ENCODE data around the gene CTIF. TPM values are rescaled to one million over a fixed set of nuclear protein-coding genes. Genes with fewer than 3 reads are reported as not detected.

The CTIF gene
- total and polyA plus RNA-seq, 4 donors, result 12.2 to 45.7 (median 32.6) TPM

GRCh38 chr18:48803518-48803917 is 264.7 kb downstream of the CTIF start:
- ATAC-seq (ENCODE audit: insufficient read depth, low FRiP score) (no peak), DNase-seq (peak in 1 of 3 donors; percentile 4)
- Histone ChIP-seq H3K36me3 (ENCODE audit: control insufficient read depth in 4 of 4, insufficient read depth in 4 of 4, low read length in 4 of 4) (peaks cover 0 to 19% (median 1%) of the 10 kb centered on the region in 4 donors), H3K9me3 (ENCODE audit: control insufficient read depth in 4 of 4, insufficient read depth in 3 of 4, low read length in 3 of 4) (no peaks in the 10 kb centered on the region), H3K27me3 (ENCODE audit: control insufficient read depth in 3 of 3, insufficient read depth in 3 of 3, low read length in 2 of 3) (no peaks in the 10 kb centered on the region), H3K9ac (ENCODE audit: insufficient read depth in 1 of 2, low read length in 2 of 2) (no peak overlapping the region), H3K4me1 (ENCODE audit: control insufficient read depth in 5 of 5, insufficient read depth in 5 of 5, low read length in 5 of 5) (peaks cover 0 to 16% (median 3%) of the 10 kb centered on the region in 5 donors), H3K27ac (ENCODE audit: low read depth in 1 of 2, low read length in 1 of 2) (no peak overlapping the region), H3K4me3 (no peak overlapping the region)
- no peak for TF ChIP-seq CTCF (IDR thresholded peaks at IDR 0.05; ENCODE audit: control extremely low read depth, extremely low read depth)
- 94 to 97% methylated on average over 3 of the region's 3 CpGs for WGBS, 2 donors

- no peak overlapping the region for H3K4me3 ChIP-seq
- DNase-seq (peak in 1 of 3 donors; percentile 10), ATAC-seq (ENCODE audit: insufficient read depth, low FRiP score) (no peak)
- peaks cover 0 to 16% (median 3%) of the 10 kb centered on the region in 5 donors for H3K4me1 ChIP-seq (ENCODE audit: control insufficient read depth in 5 of 5, insufficient read depth in 5 of 5, low read length in 5 of 5)
- TF ChIP-seq CTCF (IDR thresholded peaks at IDR 0.05; ENCODE audit: control extremely low read depth, extremely low read depth), result no peak
- H3K27ac ChIP-seq (ENCODE audit: low read depth in 1 of 2, low read length in 1 of 2), result no peak overlapping the region
- H3K9ac ChIP-seq (ENCODE audit: insufficient read depth in 1 of 2, low read length in 2 of 2), result no peak overlapping the region
- 94 to 97% methylated on average over 11 of the region's 11 CpGs for WGBS, 2 donors
- H3K9me3 ChIP-seq (ENCODE audit: control insufficient read depth in 4 of 4, insufficient read depth in 3 of 4, low read length in 3 of 4), result no peaks in the 10 kb centered on the region
- peaks cover 0 to 19% (median 1%) of the 10 kb centered on the region in 4 donors for H3K36me3 ChIP-seq (ENCODE audit: control insufficient read depth in 4 of 4, insufficient read depth in 4 of 4, low read length in 4 of 4)
- H3K27me3 ChIP-seq (ENCODE audit: control insufficient read depth in 3 of 3, insufficient read depth in 3 of 3, low read length in 2 of 3), result no peaks in the 10 kb centered on the region
These were observed 265.4 kb downstream of the CTIF start for GRCh38 chr18:48803951-48804855.

GRCh38 chr18:48804856-48805610 is 266.2 kb downstream of the CTIF start:
- WGBS, 2 donors, result 95 to 97% methylated on average over 11 of the region's 11 CpGs
- ATAC-seq (ENCODE audit: insufficient read depth, low FRiP score) (no peak), DNase-seq (peak in 1 of 3 donors; percentile 10)
- Histone ChIP-seq H3K27ac (ENCODE audit: low read depth in 1 of 2, low read length in 1 of 2) (no peak overlapping the region), H3K9ac (ENCODE audit: insufficient read depth in 1 of 2, low read length in 2 of 2) (no peak overlapping the region), H3K4me1 (ENCODE audit: control insufficient read depth in 5 of 5, insufficient read depth in 5 of 5, low read length in 5 of 5) (peaks cover 0 to 16% (median 3%) of the 10 kb centered on the region in 5 donors), H3K27me3 (ENCODE audit: control insufficient read depth in 3 of 3, insufficient read depth in 3 of 3, low read length in 2 of 3) (no peaks in the 10 kb centered on the region), H3K36me3 (ENCODE audit: control insufficient read depth in 4 of 4, insufficient read depth in 4 of 4, low read length in 4 of 4) (peaks cover 0 to 19% (median 1%) of the 10 kb centered on the region in 4 donors), H3K4me3 (no peak overlapping the region), H3K9me3 (ENCODE audit: control insufficient read depth in 4 of 4, insufficient read depth in 3 of 4, low read length in 3 of 4) (no peaks in the 10 kb centered on the region)
- no peak for TF ChIP-seq CTCF (IDR thresholded peaks at IDR 0.05; ENCODE audit: control extremely low read depth, extremely low read depth)
